ENCODE data around the gene GAPVD1. TPM values are rescaled to one million over a fixed set of nuclear protein-coding genes. Genes with fewer than 3 reads are reported as not detected.
"Not testable (repeated sequence)": the region's sequence is repeated elsewhere in the genome, so short reads cannot be mapped to it uniquely, and the experiment has no call there.

Gene GAPVD1
- total and polyA plus RNA-seq, 4 donors: 6.5 to 67.7 (median 35.9) TPM

DNA sequence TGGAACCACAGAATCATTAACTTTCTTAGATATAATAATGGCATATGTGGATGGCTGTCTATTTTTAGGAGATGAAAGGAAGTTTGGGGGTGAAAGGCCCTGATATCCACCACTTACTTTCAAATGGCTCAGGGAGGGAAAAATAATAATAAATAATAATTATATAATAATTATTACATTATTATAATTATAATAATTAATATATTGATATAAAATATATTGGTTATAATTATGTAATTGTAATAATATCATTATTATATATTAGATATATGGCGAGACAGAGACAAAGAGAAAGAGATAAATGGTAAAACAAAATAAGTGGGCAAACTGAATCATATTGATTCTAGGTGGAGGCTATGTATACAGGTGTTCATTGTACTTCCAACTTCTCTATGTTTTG lies 136.6 kb downstream of the GAPVD1 start:
- intact Hi-C loops (cut with DNase I): no loop called here
- Histone ChIP-seq H3K4me3 (ENCODE audit: low read length in 2 of 2) (no peak overlapping the region), H3K9me3 (ENCODE audit: control insufficient read depth, low read length) (no peaks in the 10 kb centered on the region), H3K4me1 (ENCODE audit: control insufficient read depth in 1 of 2, insufficient read depth in 2 of 2, low read length in 2 of 2) (no peaks in the 10 kb centered on the region), H3K36me3 (ENCODE audit: control insufficient read depth in 1 of 2, insufficient read depth in 2 of 2, low read length in 1 of 2) (no peaks in the 10 kb centered on the region), H3K27me3 (ENCODE audit: control insufficient read depth in 1 of 2, insufficient read depth in 2 of 2, low read length in 1 of 2) (no peaks in the 10 kb centered on the region), H3K27ac (ENCODE audit: low read depth in 1 of 2, low read length in 2 of 2) (no peak overlapping the region)
- ATAC-seq (ENCODE audit: low FRiP score): no peak
- DNase-seq: no peak
- WGBS, 2 donors: 93 to 94% methylated on average over 1 of the region's 1 CpG

DNA sequence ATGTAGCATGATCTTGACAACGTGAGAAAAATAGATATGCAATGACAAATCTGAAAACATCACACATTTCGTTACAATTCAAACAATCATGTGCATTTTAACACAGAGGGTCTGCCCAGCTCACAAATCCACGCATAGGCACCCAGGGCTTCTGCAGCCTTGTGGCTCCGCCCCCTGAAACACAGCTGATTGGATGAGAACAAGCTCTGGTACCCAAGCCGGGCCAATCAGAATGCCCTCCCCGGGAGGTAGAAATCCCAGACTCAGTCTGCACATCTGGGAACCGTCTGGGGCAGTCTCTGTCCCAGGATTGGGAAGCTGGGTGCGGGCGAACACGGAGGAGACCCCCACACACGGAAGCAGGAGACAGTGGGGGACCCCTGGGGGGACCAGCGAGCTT lies 137.5 kb downstream of the GAPVD1 start:
- intact Hi-C loops (cut with DNase I): no loop called here
- H3K4me1 ChIP-seq (ENCODE audit: control insufficient read depth in 1 of 2, insufficient read depth in 2 of 2, low read length in 2 of 2): no peaks in the 10 kb centered on the region
- no peaks in the 10 kb centered on the region for H3K27me3 ChIP-seq (ENCODE audit: control insufficient read depth in 1 of 2, insufficient read depth in 2 of 2, low read length in 1 of 2)
- WGBS, 2 donors: 91 to 92% methylated on average over 12 of the region's 12 CpGs
- H3K36me3 ChIP-seq (ENCODE audit: control insufficient read depth in 1 of 2, insufficient read depth in 2 of 2, low read length in 1 of 2): no peaks in the 10 kb centered on the region
- no peaks in the 10 kb centered on the region for H3K9me3 ChIP-seq (ENCODE audit: control insufficient read depth, low read length)
- no peak overlapping the region for H3K4me3 ChIP-seq (ENCODE audit: low read length in 2 of 2)
- H3K27ac ChIP-seq (ENCODE audit: low read depth in 1 of 2, low read length in 2 of 2): no peak overlapping the region
- ATAC-seq (ENCODE audit: low FRiP score): no peak
- no peak for DNase-seq

DNA sequence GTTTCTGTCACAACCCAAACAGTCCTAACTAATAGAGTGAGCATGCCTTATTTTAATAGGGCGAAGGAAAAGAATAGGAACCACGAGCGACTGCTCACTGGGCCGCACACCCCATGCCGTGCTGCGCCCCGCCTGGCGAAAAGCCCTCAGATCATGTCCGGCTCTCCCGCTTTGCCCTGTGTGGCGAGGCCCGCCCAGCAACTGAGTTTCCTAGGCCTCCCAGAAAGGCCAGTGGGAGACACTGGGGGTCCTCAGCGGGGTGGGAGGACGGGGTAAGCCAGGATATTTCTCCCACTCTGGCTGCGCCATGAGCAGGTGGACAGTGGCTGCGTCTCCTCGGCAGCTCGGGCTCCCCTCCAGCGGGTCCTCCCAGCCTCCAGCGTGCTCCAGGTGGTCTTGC lies 138.0 kb downstream of the GAPVD1 start:
- Histone ChIP-seq H3K4me1 (ENCODE audit: control insufficient read depth in 1 of 2, insufficient read depth in 2 of 2, low read length in 2 of 2) (no peaks in the 10 kb centered on the region), H3K36me3 (ENCODE audit: control insufficient read depth in 1 of 2, insufficient read depth in 2 of 2, low read length in 1 of 2) (no peaks in the 10 kb centered on the region), H3K9me3 (ENCODE audit: control insufficient read depth, low read length) (no peaks in the 10 kb centered on the region), H3K4me3 (ENCODE audit: low read length in 2 of 2) (no peak overlapping the region), H3K27ac (ENCODE audit: low read depth in 1 of 2, low read length in 2 of 2) (no peak overlapping the region), H3K27me3 (ENCODE audit: control insufficient read depth in 1 of 2, insufficient read depth in 2 of 2, low read length in 1 of 2) (no peaks in the 10 kb centered on the region)
- ATAC-seq (ENCODE audit: low FRiP score) (no peak), DNase-seq (no peak)
- WGBS, 2 donors: 90 to 93% methylated on average over 20 of the region's 20 CpGs
- intact Hi-C loops (cut with DNase I): no loop called here

DNA sequence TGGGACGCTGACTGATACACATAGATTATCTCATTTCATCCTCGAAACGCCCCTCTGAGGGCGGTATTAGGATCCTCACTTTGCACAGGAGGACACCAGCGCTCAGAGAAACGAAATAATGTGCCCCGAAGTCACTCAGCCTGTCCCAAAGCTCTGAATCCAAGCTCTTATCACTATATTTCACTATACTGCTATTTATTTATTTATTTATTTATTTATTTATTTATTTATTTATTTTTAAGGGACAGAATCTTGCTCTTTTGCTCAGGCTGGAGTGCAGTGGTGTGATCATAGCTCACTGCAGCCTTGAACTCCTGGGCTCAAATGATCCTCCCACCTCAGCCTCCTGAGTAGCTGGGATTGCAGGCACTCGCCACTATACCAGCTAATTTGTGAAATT lies 138.6 kb downstream of the GAPVD1 start:
- H3K4me3 ChIP-seq (ENCODE audit: low read length in 2 of 2); H3K27me3 ChIP-seq (ENCODE audit: control insufficient read depth in 1 of 2, insufficient read depth in 2 of 2, low read length in 1 of 2); intact Hi-C loops (cut with DNase I); H3K4me1 ChIP-seq (ENCODE audit: control insufficient read depth in 1 of 2, insufficient read depth in 2 of 2, low read length in 2 of 2); H3K9me3 ChIP-seq (ENCODE audit: control insufficient read depth, low read length); H3K36me3 ChIP-seq (ENCODE audit: control insufficient read depth in 1 of 2, insufficient read depth in 2 of 2, low read length in 1 of 2); ATAC-seq (ENCODE audit: low FRiP score); DNase-seq; H3K27ac ChIP-seq (ENCODE audit: low read depth in 1 of 2, low read length in 2 of 2): not testable (repeated sequence)
- WGBS, 2 donors: 96% methylated on average over 8 of the region's 8 CpGs

DNA sequence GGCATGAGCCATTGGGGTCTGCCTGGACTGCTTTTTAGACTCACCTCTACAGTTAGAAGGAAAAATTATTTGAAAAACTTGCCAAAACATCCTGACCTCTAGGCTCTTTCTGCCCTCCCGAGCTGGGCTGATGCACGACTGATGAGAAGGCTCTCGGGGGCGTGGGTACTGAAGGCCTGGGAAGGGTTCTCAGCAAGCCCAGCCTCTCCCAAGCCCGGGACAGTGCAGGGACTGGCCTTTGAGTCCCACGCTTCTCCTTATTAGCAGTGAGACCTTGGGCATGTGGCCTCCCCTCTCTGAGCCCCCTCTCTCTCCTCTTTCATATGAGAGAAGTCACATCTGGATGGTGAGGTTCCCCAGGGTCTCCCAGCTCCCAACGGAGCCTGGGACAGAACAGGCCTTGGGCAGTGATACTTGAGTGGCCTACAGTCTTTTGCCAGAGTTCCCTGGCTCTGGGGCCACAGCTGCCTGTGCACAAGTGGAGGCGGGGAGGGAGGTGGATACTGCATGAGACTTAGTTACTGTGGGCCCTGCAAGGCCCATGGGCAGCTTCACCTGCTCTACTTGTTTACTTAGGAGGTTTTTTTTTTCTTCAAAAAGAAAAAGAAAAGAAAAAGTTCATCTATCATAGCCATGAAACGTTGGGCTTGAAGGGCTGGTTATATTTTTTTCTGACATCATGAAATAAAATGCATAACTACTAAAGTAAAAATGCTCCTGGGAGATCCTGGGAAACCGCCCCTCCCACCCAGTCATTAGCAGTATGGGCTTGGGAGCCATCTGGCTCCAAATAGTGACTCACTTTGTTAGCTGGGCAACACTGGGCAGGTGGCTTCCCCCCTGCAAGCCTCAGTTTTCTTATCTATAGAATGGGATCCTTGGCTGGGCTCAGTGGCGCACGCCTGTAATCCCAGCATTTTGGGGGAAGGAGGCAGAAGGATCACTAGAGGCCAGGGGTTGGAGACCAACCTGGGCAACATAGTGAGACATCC lies 139.4 kb downstream of the GAPVD1 start:
- Histone ChIP-seq H3K4me3 (ENCODE audit: low read length in 2 of 2) (no peak overlapping the region), H3K9me3 (ENCODE audit: control insufficient read depth, low read length) (no peaks in the 10 kb centered on the region), H3K36me3 (ENCODE audit: control insufficient read depth in 1 of 2, insufficient read depth in 2 of 2, low read length in 1 of 2) (no peaks in the 10 kb centered on the region), H3K27me3 (ENCODE audit: control insufficient read depth in 1 of 2, insufficient read depth in 2 of 2, low read length in 1 of 2) (no peaks in the 10 kb centered on the region), H3K4me1 (ENCODE audit: control insufficient read depth in 1 of 2, insufficient read depth in 2 of 2, low read length in 2 of 2) (no peaks in the 10 kb centered on the region), H3K27ac (ENCODE audit: low read depth in 1 of 2, low read length in 2 of 2) (no peak overlapping the region)
- ATAC-seq (ENCODE audit: low FRiP score) (no peak), DNase-seq (no peak)
- 75 to 81% methylated on average over 12 of the region's 12 CpGs for WGBS, 2 donors
- intact Hi-C loops (cut with DNase I): no loop called here

DNA sequence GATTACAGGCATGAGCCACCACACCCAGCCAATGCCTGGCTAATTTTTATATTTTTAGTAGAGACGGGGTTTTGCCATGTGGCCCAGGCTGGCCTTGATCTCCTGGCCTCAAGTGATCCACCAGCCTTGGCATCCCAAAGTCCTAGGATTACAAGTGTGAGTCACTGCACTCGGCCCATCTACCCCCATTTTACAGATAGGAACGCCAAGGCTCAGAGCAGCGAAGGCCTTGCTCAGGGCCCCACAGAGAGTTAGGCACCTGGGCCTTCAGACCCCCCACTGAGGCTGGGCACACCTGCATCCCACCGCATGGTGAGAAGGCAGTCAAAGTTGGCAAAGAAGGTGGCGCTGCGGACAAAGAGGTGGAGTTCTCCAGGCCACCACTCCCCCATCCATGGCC lies 143.1 kb downstream of the GAPVD1 start:
- Histone ChIP-seq H3K27me3 (ENCODE audit: control insufficient read depth in 1 of 2, insufficient read depth in 2 of 2, low read length in 1 of 2) (no peaks in the 10 kb centered on the region), H3K27ac (ENCODE audit: low read depth in 1 of 2, low read length in 2 of 2) (no peak overlapping the region), H3K4me3 (ENCODE audit: low read length in 2 of 2) (no peak overlapping the region), H3K9me3 (ENCODE audit: control insufficient read depth, low read length) (no peaks in the 10 kb centered on the region), H3K4me1 (ENCODE audit: control insufficient read depth in 1 of 2, insufficient read depth in 2 of 2, low read length in 2 of 2) (no peaks in the 10 kb centered on the region), H3K36me3 (ENCODE audit: control insufficient read depth in 1 of 2, insufficient read depth in 2 of 2, low read length in 1 of 2) (no peaks in the 10 kb centered on the region)
- ATAC-seq (ENCODE audit: low FRiP score) (no peak), DNase-seq (peak in 1 of 2 donors; percentile 40)
- 87 to 96% methylated on average over 7 of the region's 7 CpGs for WGBS, 2 donors
- intact Hi-C loops (cut with DNase I): loop anchor here (5.0 kb wide), 3 partner anchors 228 to 993 kb away; no protein-coding TSS in a partner anchor

DNA sequence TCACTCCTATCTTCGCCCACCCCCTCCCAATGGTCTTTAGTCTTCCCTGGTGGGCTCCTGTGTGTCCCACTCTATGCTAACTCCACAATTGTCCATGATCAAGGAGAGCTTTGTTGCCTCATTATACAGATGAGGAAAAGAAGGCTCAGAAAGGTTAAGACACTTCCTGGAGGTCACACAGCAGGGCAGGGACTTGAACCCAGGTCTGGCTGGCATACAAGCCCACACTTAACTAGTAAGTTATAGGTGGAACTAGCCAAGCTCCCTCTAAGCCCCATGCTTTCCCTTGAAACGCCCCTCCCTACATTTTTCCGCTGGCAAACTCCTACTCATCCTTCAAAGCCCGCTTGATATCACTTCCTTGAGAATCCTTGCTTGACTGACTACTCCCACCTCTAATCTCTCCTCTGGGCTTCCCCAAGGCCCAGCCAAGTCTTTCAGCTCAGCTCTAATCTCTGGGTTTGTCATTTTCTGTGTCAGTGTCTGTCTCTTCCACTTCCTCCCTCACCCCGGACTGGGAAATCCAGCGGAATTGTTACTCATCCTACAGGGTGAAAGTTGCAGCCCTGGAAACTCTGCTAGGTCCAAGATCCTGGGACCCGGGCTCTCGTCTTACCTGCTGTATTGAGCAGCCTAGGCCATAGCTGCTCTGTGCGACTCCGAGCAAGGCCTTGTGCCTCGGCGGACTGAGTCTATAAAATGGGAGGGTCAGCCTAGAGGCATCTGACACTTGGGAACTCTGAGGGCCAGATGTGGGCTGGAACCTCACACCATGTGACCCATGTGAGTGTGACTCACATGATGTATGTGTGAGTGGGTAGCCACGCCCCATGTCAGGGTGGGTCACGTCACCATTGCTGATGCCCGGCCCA lies 144.5 kb downstream of the GAPVD1 start:
- H3K27me3 ChIP-seq (ENCODE audit: control insufficient read depth in 1 of 2, insufficient read depth in 2 of 2, low read length in 1 of 2): no peaks in the 10 kb centered on the region
- H3K9me3 ChIP-seq (ENCODE audit: control insufficient read depth, low read length): no peaks in the 10 kb centered on the region
- WGBS, 2 donors: 90 to 95% methylated on average over 15 of the region's 15 CpGs
- no peak overlapping the region for H3K27ac ChIP-seq (ENCODE audit: low read depth in 1 of 2, low read length in 2 of 2)
- intact Hi-C loops (cut with DNase I): loop anchor here (5.0 kb wide), 3 partner anchors 226 to 991 kb away; no protein-coding TSS in a partner anchor
- DNase-seq (peak in 1 of 2 donors; percentile 40), ATAC-seq (ENCODE audit: low FRiP score) (no peak)
- no peaks in the 10 kb centered on the region for H3K4me1 ChIP-seq (ENCODE audit: control insufficient read depth in 1 of 2, insufficient read depth in 2 of 2, low read length in 2 of 2)
- H3K4me3 ChIP-seq (ENCODE audit: low read length in 2 of 2): no peak overlapping the region
- no peaks in the 10 kb centered on the region for H3K36me3 ChIP-seq (ENCODE audit: control insufficient read depth in 1 of 2, insufficient read depth in 2 of 2, low read length in 1 of 2)

DNA sequence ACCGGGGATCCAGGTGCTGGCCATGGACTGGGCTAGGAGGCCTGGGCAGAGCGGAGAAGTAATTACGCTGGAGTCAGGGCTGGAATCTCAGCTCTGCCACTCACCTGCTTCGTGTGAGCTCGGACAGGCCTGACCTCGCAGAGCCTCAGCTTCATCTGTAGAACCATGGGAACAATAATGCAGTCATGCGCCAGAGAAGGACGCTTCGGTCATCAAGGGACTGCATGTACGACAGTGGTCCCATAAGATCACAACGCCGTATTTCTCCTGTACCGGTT lies 145.1 kb downstream of the GAPVD1 start:
- no peak overlapping the region for H3K27ac ChIP-seq (ENCODE audit: low read depth in 1 of 2, low read length in 2 of 2)
- H3K4me1 ChIP-seq (ENCODE audit: control insufficient read depth in 1 of 2, insufficient read depth in 2 of 2, low read length in 2 of 2): no peaks in the 10 kb centered on the region
- ATAC-seq (ENCODE audit: low FRiP score): no peak
- WGBS, 2 donors: 96% methylated on average over 13 of the region's 13 CpGs
- H3K27me3 ChIP-seq (ENCODE audit: control insufficient read depth in 1 of 2, insufficient read depth in 2 of 2, low read length in 1 of 2): no peaks in the 10 kb centered on the region
- no peak overlapping the region for H3K4me3 ChIP-seq (ENCODE audit: low read length in 2 of 2)
- DNase-seq: no peak
- H3K9me3 ChIP-seq (ENCODE audit: control insufficient read depth, low read length): no peaks in the 10 kb centered on the region
- H3K36me3 ChIP-seq (ENCODE audit: control insufficient read depth in 1 of 2, insufficient read depth in 2 of 2, low read length in 1 of 2): no peaks in the 10 kb centered on the region
- intact Hi-C loops (cut with DNase I): loop anchor here (5.0 kb wide), 3 partner anchors 226 to 991 kb away; no protein-coding TSS in a partner anchor

All from aorta (tissue), 5 donors.